ENCODE results near the gene RD3L.

RD3L gene

DNA sequence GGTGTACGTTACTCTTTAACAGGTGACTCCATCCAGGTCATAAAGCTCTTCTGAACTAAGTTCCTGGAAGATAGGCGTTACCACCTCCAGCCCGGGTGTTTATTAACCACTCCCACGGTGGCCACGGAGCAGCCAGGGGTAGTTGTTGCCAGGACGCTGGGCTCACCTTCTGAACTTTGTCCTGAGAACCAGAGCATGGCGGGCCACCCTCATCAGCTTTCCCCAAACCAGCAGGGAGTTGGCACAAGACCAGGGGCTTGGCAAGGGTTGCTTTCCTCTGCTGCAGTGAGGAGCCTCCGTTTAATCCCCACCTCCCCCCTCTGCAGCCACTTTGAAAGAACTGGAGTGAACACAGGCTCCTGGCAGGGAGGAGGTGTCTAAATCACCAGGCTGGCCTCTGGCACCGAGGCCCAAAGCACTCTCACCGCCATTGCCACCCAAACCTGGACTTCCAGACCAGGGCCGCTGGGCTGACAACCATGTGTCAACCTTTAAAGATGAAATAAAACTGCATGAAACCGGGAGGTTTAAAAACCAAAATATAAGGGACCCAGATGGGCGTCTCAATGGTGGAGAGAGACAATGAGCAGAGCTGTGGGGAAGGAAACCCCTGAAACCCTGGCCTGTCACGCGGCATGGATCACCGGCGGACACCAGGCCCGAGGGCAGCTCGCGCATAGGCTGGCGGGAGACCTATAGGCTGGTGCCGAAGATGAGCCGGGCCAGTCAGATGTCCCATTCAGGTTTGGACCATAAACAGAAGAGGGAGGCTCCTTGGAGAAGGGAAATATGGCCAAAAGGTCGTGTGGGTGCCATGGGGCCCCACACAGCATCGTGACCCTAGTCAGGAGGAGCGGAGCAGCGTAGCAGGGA lies 45.0 kb downstream of the RD3L start:
- H3K4me3 ChIP-seq (ENCODE audit: low read length): no peak overlapping the region
- DNase-seq (ENCODE audit: low read depth): no peak
- TF ChIP-seq, protein P1, sequence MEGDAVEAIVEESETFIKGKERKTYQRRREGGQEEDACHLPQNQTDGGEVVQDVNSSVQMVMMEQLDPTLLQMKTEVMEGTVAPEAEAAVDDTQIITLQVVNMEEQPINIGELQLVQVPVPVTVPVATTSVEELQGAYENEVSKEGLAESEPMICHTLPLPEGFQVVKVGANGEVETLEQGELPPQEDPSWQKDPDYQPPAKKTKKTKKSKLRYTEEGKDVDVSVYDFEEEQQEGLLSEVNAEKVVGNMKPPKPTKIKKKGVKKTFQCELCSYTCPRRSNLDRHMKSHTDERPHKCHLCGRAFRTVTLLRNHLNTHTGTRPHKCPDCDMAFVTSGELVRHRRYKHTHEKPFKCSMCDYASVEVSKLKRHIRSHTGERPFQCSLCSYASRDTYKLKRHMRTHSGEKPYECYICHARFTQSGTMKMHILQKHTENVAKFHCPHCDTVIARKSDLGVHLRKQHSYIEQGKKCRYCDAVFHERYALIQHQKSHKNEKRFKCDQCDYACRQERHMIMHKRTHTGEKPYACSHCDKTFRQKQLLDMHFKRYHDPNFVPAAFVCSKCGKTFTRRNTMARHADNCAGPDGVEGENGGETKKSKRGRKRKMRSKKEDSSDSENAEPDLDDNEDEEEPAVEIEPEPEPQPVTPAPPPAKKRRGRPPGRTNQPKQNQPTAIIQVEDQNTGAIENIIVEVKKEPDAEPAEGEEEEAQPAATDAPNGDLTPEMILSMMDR (IDR thresholded peaks at IDR 0.05; ENCODE audit: insufficient read depth, low read depth, low read length, missing control alignments): no peak

DNA sequence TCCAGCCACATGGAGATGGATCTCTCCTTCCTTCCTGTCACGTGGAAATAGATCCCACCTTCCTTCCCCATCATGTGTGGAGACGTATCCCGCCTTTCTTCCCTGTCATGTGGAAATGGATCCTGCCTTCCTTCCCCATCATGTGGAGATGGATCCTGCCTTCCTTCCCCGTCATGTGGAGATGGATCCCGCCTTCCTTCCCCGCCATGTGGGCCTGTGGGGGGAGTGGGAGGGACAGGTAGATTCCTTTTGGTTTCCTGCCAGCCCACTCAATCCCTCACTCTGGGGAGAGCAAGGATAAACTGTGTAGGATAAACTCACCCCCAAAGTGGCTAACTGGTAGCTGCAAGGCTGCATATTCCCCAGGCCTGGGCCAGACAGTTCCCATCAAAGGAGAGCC lies 45.8 kb downstream of the RD3L start:
- H3K4me3 ChIP-seq (ENCODE audit: low read length): no peak overlapping the region
- TF ChIP-seq, protein P1 (IDR thresholded peaks at IDR 0.05; ENCODE audit: insufficient read depth, low read depth, low read length, missing control alignments): no peak
- DNase-seq (ENCODE audit: low read depth): no peak

DNA sequence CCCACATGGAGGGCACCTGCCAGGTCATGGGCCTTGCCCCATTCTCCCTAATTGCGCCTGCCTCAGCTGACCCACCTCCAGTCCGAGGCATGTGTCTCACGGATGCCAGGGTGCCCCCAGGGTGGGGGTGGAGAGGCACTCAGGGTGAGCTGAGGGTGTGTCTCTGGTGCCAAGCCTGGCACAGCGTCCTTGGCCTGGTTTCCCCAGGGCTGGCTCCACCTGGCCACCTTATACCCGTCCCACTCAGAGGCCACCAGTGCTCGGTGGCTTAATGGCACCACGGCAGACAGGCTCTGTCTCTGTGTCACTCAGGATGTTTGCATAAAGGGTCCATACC lies 47.6 kb downstream of the RD3L start:
- TF ChIP-seq, protein P1 (IDR thresholded peaks at IDR 0.05; ENCODE audit: insufficient read depth, low read depth, low read length, missing control alignments): no peak
- DNase-seq (ENCODE audit: low read depth): no peak
- H3K4me3 ChIP-seq (ENCODE audit: low read length): no peak overlapping the region

DNA sequence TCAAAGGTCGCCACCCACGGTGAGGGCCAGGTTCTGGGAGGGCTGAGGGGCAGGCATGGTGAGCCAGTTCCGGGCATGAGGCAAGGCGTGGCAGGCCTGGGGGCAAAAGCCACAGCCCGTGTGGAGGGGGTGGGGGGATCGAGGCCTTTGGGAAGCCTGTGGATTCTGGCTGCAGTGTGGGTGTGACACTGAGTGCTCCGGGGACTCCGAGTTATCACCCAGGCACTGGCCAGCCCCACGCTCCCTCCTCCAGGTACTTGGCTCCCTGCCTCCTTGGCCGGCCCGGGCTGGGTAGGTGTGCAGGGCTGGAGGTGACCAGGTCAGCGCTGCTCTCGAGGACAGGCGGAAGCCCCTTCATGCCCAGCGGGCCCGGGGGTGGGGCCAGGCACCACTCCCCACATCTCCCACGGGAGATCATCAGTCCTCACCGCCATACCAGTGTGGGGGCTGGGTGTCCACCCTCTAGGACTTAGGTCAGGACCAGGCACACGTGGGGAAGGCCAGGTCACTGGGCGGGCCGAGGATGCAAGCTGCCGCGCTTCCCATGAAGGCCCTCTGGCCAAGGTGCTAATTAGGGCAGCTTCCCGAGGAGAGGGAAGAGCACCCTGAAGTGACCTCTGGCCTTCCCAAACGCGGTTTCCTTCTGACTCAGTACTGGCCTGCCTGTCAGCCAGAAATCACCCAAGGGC lies 48.2 kb downstream of the RD3L start:
- DNase-seq (ENCODE audit: low read depth): no peak
- TF ChIP-seq, protein P1 (IDR thresholded peaks at IDR 0.05; ENCODE audit: insufficient read depth, low read depth, low read length, missing control alignments): no peak
- no peak overlapping the region for H3K4me3 ChIP-seq (ENCODE audit: low read length)

DNA sequence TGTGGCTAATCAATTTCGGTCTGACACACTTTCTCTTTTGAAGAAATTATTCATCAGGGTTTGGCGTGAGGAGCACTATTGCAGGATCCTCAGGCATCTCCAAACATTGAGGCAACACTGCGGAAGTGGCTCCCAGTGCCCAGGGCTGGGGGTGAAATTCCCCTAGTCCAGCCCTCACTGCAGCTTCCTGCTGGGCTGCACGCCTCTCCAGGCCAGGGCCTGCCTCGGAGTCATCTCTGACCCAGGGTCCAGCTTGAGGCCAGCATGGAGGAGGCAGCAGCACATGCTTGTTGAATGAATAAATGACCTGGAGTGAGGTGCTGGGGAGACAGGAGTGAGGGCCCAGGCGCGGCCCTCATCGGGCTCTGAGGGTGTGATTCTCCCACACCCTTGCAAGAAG lies 50.1 kb downstream of the RD3L start:
- DNase-seq (ENCODE audit: low read depth): no peak
- H3K4me3 ChIP-seq (ENCODE audit: low read length): no peak overlapping the region
- TF ChIP-seq, protein P1 (IDR thresholded peaks at IDR 0.05; ENCODE audit: insufficient read depth, low read depth, low read length, missing control alignments): no peak

DNA sequence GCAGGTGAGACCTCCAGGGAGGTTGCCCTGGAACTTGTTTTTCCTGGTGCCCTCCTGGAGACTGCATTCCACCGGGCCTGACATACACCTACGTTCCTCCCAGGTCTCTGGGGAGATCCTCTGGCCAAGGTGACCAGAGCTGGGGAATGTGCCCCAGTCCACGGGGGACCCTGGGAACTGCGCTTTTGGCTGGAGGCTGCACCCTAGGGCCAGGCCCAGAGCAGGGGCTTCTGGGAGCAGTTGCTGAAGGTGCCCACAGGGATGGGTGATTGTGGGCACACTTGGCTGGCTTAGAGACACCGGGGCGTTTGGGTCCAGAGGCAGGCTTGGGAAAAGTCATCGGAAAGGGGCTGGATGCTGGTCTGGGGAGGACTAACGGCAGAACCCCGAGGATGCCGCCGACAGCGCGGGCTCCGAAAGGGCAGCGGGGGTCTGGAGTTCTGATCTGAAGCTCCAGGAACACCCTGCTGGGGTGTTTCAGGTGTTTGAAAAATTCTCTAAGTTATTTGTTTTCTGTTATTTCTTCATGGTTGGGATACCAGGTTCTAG lies 50.6 kb downstream of the RD3L start:
- TF ChIP-seq, protein P1 (IDR thresholded peaks at IDR 0.05; ENCODE audit: insufficient read depth, low read depth, low read length, missing control alignments): no peak
- H3K4me3 ChIP-seq (ENCODE audit: low read length): no peak overlapping the region
- no peak for DNase-seq (ENCODE audit: low read depth)
